Loucy (cell line): ENCODE measurements around the gene PARP1.

Experiments used
- EZH2phosphoT487 ChIP-seq: fragments of 200-600 bp; IDR thresholded peaks from 2 replicates; pipeline ENCODE4 v1.6.1; 2018; ENCODE audit warnings: antibody characterized with exemption, mild to moderate bottlenecking, moderate library complexity, borderline replicate concordance
- TF ChIP-seq, protein P1 (sequence below): fragments of 200-600 bp; sonication (generic); conservative IDR thresholded peaks from 2 replicates; pipeline ENCODE4 v1.5.1; 2014; ENCODE audit warnings: mild to moderate bottlenecking, antibody characterized with exemption, low read length

DNA sequence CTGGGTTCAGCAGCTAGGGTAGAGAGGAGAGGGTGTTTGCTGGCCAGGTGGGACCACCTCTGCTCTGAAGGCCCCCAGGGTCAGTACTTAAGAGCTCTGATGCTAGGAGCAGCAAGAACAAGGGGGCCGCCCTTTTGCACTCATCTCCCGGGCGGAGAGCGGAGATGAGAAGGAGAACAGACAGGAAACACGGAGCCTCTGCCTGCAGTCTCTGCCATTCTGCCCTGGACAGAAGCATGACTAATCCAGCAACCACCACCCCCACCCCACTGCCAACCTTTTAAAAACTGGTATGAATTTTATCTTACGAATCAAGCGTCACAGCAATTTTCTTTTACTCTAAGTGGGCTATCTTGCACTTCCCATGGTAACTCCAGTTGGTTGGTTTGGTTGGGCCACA is 34.5 kb downstream of the PARP1 start:
- TF ChIP-seq, protein P1, sequence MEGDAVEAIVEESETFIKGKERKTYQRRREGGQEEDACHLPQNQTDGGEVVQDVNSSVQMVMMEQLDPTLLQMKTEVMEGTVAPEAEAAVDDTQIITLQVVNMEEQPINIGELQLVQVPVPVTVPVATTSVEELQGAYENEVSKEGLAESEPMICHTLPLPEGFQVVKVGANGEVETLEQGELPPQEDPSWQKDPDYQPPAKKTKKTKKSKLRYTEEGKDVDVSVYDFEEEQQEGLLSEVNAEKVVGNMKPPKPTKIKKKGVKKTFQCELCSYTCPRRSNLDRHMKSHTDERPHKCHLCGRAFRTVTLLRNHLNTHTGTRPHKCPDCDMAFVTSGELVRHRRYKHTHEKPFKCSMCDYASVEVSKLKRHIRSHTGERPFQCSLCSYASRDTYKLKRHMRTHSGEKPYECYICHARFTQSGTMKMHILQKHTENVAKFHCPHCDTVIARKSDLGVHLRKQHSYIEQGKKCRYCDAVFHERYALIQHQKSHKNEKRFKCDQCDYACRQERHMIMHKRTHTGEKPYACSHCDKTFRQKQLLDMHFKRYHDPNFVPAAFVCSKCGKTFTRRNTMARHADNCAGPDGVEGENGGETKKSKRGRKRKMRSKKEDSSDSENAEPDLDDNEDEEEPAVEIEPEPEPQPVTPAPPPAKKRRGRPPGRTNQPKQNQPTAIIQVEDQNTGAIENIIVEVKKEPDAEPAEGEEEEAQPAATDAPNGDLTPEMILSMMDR: no peak
- no peak for TF ChIP-seq EZH2phosphoT487
